ENCODE results near the gene CEP170B.
"Not testable (repeated sequence)": the region's sequence is repeated elsewhere in the genome, so short reads cannot be mapped to it uniquely, and the experiment has no call there.

The CEP170B gene

GRCh38 chr14:104904650-104905578 is 39.8 kb downstream of the CEP170B start:
- not testable (repeated sequence) for DNase-seq (ENCODE audit: low read depth in 2 of 2, low spot score in 1 of 2)

- DNase-seq (ENCODE audit: low read depth in 2 of 2, low spot score in 1 of 2), result not testable (repeated sequence)
These were observed 40.5 kb downstream of the CEP170B start for GRCh38 chr14:104905579-104905933.

GRCh38 chr14:104908303-104908702 is 43.2 kb downstream of the CEP170B start:
- DNase-seq (ENCODE audit: low read depth in 2 of 2, low spot score in 1 of 2), result no peak

GRCh38 chr14:104912053-104912452 is 47.0 kb downstream of the CEP170B start:
- DNase-seq (ENCODE audit: low read depth in 2 of 2, low spot score in 1 of 2), result no peak

- no peak for DNase-seq (ENCODE audit: low read depth in 2 of 2, low spot score in 1 of 2)
These were observed 48.4 kb downstream of the CEP170B start for GRCh38 chr14:104913435-104913834.

GRCh38 chr14:104917116-104917515 is 52.0 kb downstream of the CEP170B start:
- DNase-seq (ENCODE audit: low read depth in 2 of 2, low spot score in 1 of 2), result no peak

GRCh38 chr14:104917993-104918392 is 52.9 kb downstream of the CEP170B start:
- DNase-seq (ENCODE audit: low read depth in 2 of 2, low spot score in 1 of 2), result no peak

- not testable (repeated sequence) for DNase-seq (ENCODE audit: low read depth in 2 of 2, low spot score in 1 of 2)
These were observed 54.3 kb downstream of the CEP170B start for GRCh38 chr14:104919152-104919992.

GRCh38 chr14:104919993-104920315 is 54.9 kb downstream of the CEP170B start:
- no peak for DNase-seq (ENCODE audit: low read depth in 2 of 2, low spot score in 1 of 2)

GRCh38 chr14:104923640-104924420 is 58.8 kb downstream of the CEP170B start:
- no peak for DNase-seq (ENCODE audit: low read depth in 2 of 2, low spot score in 1 of 2)

- DNase-seq (ENCODE audit: low read depth in 2 of 2, low spot score in 1 of 2), result no peak
These were observed 59.5 kb downstream of the CEP170B start, which contains the start of gene PLD4 for GRCh38 chr14:104924421-104925213. Gene PLD4, plus strand, starts transcription at chr14:104924879. Its CDS starts 2,262 bp downstream, at chr14:104927141.

GRCh38 chr14:104925214-104925854 is 60.3 kb downstream of the CEP170B start:
- no peak for DNase-seq (ENCODE audit: low read depth in 2 of 2, low spot score in 1 of 2)

GRCh38 chr14:104925855-104926609 is 61.0 kb downstream of the CEP170B start:
- DNase-seq (ENCODE audit: low read depth in 2 of 2, low spot score in 1 of 2), result no peak

GRCh38 chr14:104926619-104927431 is 61.8 kb downstream of the CEP170B start:
- no peak for DNase-seq (ENCODE audit: low read depth in 2 of 2, low spot score in 1 of 2)

- no peak for DNase-seq (ENCODE audit: low read depth in 2 of 2, low spot score in 1 of 2)
These were observed 62.4 kb downstream of the CEP170B start for GRCh38 chr14:104927432-104927816.

GRCh38 chr14:104927901-104928300 is 62.8 kb downstream of the CEP170B start:
- DNase-seq (ENCODE audit: low read depth in 2 of 2, low spot score in 1 of 2), result no peak

GRCh38 chr14:104928391-104929133 is 63.5 kb downstream of the CEP170B start:
- DNase-seq (ENCODE audit: low read depth in 2 of 2, low spot score in 1 of 2), result no peak

Data from stimulated activated CD8-positive, alpha-beta memory T cell treated with anti-CD3 and anti-CD28 coated beads, Interleukin-4, amount 100 ng/mL, for 4 hours (primary cell).